Astrocyte of the cerebellum (primary cell): ENCODE results near the gene KCNIP3.

ENCODE experiments used
- DNase-seq: peaks from one replicate; pipeline ENCODE4 v3.0.0-alpha.2; 2011; ENCODE audit warnings: low read depth
- H3K4me3 ChIP-seq: 2 replicates; pipeline ENCODE4 v1.5.1; 2011; ENCODE audit warnings: mild to moderate bottlenecking, low read depth, low read length, moderate library complexity
- CTCF ChIP-seq: IDR thresholded peaks from 2 replicates; pipeline ENCODE4 v1.5.1; 2012; ENCODE audit warnings: low read length, low read depth, moderate library complexity, mild to moderate bottlenecking; ENCODE audit errors: missing control alignments
- in situ Hi-C: cut with HindIII; loops from 2 replicates; pipeline ENCODE4 v1.10.0; 2017; ENCODE audit warnings: low sequenced_read_pairs

The KCNIP3 gene

GRCh38 chr2:95388856-95389244 is 91.7 kb downstream of the KCNIP3 start:
- TF ChIP-seq CTCF = no peak
- in situ Hi-C loops = no loop called here
- H3K4me3 ChIP-seq = no peak overlapping the region

DNA sequence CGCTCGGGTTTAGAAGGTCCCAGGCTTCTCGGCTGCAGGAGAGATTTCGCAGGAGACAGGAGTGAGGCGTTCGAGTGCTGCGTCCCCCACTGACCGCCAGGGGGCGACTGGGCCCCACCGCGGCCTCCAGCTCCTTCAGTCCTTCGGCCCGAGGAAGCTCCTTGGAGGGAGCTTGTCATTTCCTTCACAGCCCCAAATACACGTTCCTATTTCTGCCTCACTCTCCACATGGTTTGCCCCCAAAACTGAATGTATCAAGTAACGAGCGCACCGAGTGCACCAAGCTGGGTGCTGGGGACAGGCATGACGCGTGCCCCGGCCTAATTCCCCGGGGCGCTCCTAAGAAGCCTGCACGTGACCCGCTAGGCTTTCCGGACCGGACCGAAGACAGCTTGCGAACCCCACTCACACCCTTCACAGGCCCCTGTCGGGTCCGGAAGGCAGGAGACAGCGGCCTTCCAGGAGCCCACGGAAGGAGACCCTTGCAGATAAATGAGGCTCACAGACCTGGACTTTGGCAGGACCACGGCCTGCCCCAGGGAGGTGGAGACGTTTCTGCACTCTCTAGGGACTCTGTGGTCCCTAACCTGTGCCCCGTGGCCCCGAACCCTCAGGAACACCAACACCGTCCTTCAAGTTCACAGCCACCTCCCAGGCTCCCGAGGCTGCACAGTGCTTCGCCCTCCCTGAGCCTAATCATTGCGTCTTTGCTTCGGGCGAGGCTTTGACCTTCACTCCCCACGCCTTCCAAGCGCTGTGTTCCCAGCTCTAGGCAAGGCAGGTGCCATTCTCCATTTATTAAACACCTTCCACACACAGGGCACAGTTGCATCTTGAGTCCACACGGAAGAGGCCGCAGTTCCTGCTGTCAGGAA is 92.3 kb downstream of the KCNIP3 start:
- in situ Hi-C loops = no loop called here
- DNase-seq = peak; percentile 27
- peak; percentile 98 for TF ChIP-seq CTCF
- H3K4me3 ChIP-seq = no peak overlapping the region

More at GRCh38 chr2:95388856-95389244, 91.7 kb downstream of the KCNIP3 start:
- no peak for DNase-seq

GRCh38 chr2:95390272-95390880 is 93.2 kb downstream of the KCNIP3 start:
- no peak for TF ChIP-seq CTCF
- DNase-seq = no peak
- in situ Hi-C loops = no loop called here
- no peak overlapping the region for H3K4me3 ChIP-seq

DNA sequence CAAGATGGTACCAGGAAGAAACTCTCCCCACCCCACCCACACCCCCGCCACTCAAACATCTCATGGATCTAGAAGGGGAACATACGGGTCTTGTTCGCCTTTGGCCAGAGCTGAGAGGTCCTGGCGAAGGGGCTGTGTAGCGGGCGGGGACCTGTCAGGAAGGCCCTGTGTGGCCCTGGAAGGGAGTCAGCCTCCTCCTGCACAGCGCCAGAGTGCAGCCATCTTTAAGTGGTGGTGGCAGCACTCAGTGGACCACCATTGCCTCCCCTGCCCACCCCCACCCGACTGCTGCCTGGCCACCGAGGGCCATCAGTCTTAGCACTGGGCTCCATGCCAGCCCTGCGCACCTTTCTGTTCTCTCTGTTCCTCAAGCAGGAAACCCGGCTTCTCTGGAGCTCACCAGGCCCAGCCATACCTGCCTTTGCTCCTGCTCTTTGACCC is 93.8 kb downstream of the KCNIP3 start:
- no peak for TF ChIP-seq CTCF
- in situ Hi-C loops = no loop called here
- no peak for DNase-seq
- no peak overlapping the region for H3K4me3 ChIP-seq

GRCh38 chr2:95391641-95392310 is 94.6 kb downstream of the KCNIP3 start:
- in situ Hi-C loops = no loop called here
- H3K4me3 ChIP-seq = no peak overlapping the region
- TF ChIP-seq CTCF = no peak
- DNase-seq = no peak

GRCh38 chr2:95392320-95392719 is 95.2 kb downstream of the KCNIP3 start:
- no peak for DNase-seq
- no peak overlapping the region for H3K4me3 ChIP-seq
- TF ChIP-seq CTCF = no peak
- in situ Hi-C loops = no loop called here
